HG02798 (cell line): ENCODE measurements around the gene MET.
A peak's percentile ranks its signal among the peaks of the same experiment; 100 is the strongest.

Experiments used
- ATAC-seq: cut with Tn5 transposase; IDR thresholded peaks from one replicate; pipeline ENCODE4 v1.9.1; 2021; ENCODE audit warnings: mild to moderate bottlenecking; ENCODE audit not compliant: unreplicated experiment, poor library complexity

MET gene

GRCh38 chr7:116661865-116662264 is 10.1 kb upstream of the MET start:
- no peak for ATAC-seq

GRCh38 chr7:116663744-116664143 is 8.3 kb upstream of the MET start:
- ATAC-seq, result no peak

DNA sequence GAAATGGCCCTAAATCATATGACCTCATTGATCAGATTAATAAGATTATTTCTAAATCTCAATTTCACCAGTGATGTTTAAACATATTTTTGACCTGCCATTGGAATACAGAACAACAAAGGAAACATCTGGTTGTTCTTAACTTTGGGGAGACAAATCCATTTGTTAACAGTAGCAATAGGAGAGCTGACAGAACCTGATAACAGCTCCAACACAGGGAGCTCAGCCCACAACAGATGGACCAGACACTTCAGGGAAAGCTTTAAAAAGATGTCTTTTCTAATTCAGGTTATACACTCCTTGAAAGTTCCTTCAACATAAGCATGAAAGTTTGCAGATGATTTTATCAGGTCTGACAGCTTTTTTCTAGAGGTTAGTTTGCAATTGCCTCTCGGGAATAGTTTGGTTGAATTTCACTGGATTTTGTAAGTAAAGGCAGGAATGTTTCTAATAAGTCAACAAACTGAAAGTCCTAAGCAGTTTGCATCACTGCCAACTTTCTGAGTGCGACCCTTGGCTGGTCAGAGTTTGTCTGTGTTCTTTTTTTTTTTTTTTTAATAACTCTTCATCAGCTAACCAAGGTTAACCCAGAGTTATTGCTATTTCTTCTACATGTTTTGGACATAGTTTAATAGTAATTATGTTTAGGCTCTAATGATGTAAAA is 6.5 kb upstream of the MET start:
- no peak for ATAC-seq

- ATAC-seq, result no peak
Measured at GRCh38 chr7:116669769-116670168, 2.2 kb upstream of the MET start.

GRCh38 chr7:116670409-116671015 is 1.5 kb upstream of the MET start:
- ATAC-seq, result no peak

DNA sequence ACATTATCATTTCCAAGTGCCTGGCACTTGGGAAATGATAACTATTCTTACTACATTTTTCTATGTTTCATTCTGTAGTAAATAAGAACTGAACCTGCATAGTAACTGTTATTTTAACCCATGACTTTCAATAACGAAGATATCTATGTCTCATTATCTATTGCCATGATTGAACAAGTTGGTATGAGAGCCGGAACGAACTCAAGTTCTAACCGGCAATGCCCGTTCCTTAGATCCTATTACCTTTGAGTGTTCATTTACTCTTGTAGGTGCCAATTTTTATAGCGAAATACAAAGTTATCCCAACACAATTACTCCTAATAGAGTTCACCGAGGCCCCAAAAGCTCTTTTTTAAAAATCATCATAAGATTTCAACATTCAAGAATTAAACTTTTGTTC is 885 bp upstream of the MET start:
- ATAC-seq, result no peak

- ATAC-seq, result no peak
Measured at GRCh38 chr7:116672596-116673456, 830 bp downstream of the MET start.

GRCh38 chr7:116673457-116673865 is 1.5 kb downstream of the MET start:
- no peak for ATAC-seq

GRCh38 chr7:116674508-116675173 is 2.6 kb downstream of the MET start:
- no peak for ATAC-seq

DNA sequence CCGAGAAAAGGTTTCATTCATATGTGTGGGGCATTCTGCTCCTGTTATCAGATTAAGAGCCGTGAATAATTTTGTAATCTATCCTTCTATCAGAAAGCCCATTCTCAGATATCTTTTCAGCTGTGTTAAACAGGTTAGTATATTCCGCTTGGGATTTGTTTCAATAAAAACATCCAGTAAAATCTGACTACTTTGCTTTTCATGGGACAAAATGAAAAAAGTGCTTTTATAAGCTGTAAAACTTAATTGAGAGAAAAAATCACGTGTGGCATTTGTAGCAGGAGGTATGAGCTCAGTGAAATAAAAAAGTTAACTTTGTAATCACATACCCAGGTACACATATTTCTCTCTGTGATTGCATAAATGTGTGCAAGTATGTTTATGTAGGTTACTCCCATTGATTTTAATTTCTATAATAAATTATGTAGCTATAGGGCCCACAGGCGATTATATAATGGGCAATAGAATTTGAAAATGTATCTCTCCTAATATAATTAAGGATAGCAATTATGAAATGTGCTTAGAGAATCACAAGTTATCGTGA is 3.9 kb downstream of the MET start:
- ATAC-seq, result no peak

DNA sequence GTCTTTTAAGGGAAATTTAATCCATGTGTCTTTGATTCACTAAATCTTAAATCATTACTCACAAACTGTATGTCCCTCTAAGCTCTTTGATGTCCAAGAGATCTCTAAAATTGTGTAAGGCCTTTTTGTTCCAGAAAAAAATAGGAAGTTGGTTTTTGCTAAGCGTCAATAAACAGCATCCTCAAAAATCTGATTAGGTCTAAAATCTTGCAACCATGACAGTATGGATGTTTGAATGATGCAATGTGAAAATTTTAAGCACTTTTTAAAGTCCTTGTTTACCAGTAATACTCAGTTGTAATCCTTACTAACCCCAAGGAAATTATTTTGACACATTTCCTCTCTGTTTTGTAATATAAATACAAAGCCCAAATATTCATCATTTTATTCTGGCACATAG is 6.8 kb downstream of the MET start:
- ATAC-seq, result no peak

DNA sequence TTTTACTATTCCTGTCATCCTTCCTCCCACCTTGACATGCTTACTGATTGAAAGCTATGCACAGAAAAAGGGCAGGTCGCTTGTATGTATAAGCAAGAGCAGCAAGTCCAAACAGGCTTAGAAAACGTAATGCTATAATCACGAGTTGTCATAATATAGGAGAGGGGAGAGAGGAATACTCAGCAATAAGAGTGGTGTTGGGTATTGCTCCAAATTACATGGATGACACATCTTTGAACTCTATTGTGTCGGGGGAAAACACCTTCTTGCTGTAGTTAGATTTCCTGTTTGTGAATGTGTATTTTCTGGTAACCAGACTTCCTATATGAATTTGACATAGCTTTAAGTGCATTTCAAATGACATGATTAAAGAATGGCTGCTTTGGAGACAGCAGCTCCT is 7.5 kb downstream of the MET start:
- ATAC-seq, result peak; percentile 60

- ATAC-seq, result peak; percentile 100
Measured at GRCh38 chr7:116683786-116684185, 11.8 kb downstream of the MET start.

- no peak for ATAC-seq
Measured at GRCh38 chr7:116686033-116686432, 14.0 kb downstream of the MET start.

- ATAC-seq, result no peak
Measured at GRCh38 chr7:116686812-116687419, 14.9 kb downstream of the MET start.

DNA sequence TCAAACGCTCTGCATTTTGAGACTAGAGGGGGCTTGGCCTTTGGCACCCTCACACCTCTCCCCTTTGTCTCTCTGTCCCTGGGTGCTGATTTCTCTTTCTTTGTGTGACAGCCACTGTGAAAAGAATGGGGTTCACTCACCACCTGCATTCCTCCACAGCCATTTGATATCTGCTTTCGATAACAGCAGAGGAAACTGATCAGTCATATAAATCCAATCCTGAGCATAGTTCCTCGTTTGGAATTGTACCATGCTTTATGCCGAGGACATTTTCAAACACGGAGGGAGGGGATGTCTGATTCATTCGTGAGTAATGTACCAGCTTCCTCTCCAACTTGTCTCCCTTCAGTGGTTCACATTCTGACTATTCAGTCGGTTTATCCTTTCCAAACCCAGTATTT is 15.8 kb downstream of the MET start:
- no peak for ATAC-seq

DNA sequence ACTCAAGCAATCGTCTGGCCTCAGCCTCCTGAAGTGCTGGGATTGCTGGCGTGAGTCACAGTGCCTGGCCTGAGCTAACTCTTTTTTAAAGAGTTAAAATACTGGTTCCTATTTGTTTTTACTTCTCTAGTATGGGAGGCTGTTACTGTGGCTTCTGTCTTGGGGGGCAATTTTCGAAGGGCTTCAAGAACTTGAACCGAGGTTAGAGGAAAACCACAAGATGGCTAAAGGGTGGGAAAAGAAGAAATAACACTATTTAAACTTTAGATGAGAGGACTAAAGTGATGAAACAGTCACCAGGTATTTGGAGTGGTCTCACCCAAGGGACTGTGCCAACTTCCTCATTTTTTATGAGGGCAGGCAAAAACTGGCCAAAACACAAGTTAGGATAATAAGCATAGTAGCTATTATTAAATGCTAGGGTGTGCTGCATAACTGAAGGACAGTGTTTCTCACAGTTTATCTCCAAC is 17.8 kb downstream of the MET start:
- no peak for ATAC-seq

DNA sequence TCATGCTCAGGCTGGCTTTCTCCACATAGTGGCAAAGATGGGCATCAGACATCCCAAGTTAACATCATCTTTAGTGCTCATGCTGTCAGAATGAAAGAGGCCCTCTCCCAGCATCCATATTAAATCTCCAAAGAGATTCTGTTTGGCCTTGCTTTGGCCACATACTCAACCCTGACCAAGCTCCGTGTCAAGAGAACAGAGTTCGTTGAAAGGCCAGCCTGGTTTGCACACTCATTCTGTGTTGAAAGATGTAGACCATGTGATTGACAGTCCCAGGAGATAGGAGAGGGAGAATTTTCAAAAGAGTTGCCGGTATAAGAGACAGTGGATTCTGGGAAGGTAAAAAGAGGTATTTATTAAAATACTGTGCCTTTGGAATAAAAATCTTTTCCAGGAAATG is 19.7 kb downstream of the MET start:
- ATAC-seq, result no peak

DNA sequence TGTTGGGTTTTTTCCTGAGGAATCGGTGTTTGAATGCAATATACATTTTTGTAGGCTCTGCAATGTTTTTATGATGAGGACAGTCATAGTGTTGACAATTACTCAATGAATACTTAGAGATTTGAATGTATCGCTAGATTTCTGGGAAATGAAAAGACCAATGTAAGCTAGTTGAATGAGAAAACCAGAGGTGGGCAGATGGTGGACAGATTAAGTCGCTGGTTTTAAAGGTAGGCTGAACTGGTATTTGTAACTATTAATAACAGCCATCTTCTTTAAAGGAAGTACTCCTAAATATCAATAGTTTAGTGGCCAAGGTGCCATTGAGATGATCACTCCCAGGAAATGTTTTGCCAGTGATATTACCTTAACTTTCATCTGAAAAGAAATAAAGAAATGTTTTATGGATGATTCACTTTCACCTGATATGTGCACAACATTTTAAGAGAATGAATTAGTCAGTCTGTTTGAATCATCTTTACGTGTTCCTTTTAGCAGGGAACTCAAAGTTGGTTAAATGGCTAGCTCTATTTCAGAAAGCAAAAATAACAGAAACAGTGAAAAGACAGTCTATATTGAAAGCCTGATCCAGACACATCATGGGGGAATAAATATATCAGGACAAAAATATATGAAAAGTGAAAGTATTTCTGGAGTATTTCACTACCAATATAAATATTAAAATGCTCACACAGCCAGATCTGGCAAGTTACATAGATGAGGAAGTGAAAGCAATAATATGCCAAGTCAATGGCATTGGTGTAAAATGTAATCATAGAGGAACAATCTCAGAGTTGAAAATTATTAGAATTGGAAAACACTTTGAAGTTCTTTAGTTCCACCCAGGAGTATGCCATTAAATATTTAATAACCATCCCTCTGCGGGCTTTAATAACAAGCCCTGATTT is 20.7 kb downstream of the MET start:
- ATAC-seq, result no peak
